DOHH2 (cell line): ENCODE measurements around the gene CA7.

Experiments used
- CTCF ChIP-seq: fragments of 200-600 bp; sonication (generic); IDR thresholded peaks from one replicate; pipeline ENCODE4 v1.5.1; 2014; ENCODE audit warnings: antibody characterized with exemption, mild to moderate bottlenecking, low read depth, low read length; ENCODE audit not compliant: poor library complexity, severe bottlenecking
- EZH2phosphoT487 ChIP-seq: fragments of 200-600 bp; sonication (generic); IDR thresholded peaks from 2 replicates; pipeline ENCODE4 v1.6.1; 2017; ENCODE audit warnings: borderline replicate concordance, mild to moderate bottlenecking, antibody characterized with exemption, low read length, moderate library complexity, mixed read lengths

- TF ChIP-seq CTCF (no peak), EZH2phosphoT487 (no peak)
Measured at GRCh38 chr16:66847533-66848067, 3.4 kb downstream of the CA7 start.
